ENCODE data around the gene EID1.

Gene EID1

DNA sequence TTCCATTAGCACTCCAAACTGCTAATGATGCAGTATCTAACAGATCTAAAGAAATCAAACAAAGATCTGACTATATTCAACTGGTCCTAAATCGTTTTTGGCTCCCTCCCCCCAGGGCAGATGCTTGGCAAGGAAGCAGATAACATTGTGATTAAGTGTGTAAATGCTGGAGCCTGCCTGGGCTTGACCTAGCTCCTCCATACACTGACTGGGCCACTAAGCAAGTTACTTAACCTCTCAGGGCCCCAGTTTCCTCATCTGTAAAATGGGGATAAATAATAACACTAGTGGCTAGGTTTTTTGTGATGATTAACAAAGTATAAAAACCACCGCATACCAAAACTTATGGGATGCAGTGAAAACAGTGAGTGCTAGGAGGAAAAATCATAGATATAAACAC, 9.2 kb downstream of the EID1 start:
- DNase-seq, result no peak
- no peaks in the 10 kb centered on the region for H3K9me3 ChIP-seq (ENCODE audit: severe bottlenecking)
- H3K27me3 ChIP-seq (ENCODE audit: insufficient read depth, low read depth, severe bottlenecking), result no peaks in the 10 kb centered on the region
- no peaks in the 10 kb centered on the region for H3K36me3 ChIP-seq
- TF ChIP-seq, protein P1, sequence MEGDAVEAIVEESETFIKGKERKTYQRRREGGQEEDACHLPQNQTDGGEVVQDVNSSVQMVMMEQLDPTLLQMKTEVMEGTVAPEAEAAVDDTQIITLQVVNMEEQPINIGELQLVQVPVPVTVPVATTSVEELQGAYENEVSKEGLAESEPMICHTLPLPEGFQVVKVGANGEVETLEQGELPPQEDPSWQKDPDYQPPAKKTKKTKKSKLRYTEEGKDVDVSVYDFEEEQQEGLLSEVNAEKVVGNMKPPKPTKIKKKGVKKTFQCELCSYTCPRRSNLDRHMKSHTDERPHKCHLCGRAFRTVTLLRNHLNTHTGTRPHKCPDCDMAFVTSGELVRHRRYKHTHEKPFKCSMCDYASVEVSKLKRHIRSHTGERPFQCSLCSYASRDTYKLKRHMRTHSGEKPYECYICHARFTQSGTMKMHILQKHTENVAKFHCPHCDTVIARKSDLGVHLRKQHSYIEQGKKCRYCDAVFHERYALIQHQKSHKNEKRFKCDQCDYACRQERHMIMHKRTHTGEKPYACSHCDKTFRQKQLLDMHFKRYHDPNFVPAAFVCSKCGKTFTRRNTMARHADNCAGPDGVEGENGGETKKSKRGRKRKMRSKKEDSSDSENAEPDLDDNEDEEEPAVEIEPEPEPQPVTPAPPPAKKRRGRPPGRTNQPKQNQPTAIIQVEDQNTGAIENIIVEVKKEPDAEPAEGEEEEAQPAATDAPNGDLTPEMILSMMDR (IDR thresholded peaks at IDR 0.05; ENCODE audit: low read depth, low read length), result no peak
- no peak overlapping the region for H3K4me3 ChIP-seq (ENCODE audit: low read depth, low read length)
- no peak overlapping the region for H3K27ac ChIP-seq

DNA sequence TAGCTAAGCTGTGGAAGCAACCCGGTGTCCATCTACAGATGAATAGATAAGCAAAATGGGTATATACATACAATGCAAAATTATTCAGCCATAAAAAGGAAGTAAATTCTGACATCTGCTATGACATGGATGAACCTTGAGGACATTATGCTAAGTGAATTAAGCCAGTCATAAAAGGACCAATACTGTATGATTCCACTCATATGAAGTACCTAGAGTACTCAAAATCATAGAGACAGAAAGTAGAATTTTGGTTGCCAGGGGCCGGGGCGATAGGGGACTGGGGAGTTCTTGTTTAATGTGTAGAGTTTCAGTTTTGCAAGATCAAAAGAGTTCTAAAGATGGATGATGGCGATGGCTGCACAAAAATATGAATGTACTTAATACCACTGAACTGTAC, 10.3 kb downstream of the EID1 start:
- no peak for DNase-seq
- no peaks in the 10 kb centered on the region for H3K9me3 ChIP-seq (ENCODE audit: severe bottlenecking)
- H3K27ac ChIP-seq, result no peak overlapping the region
- TF ChIP-seq, protein P1 (IDR thresholded peaks at IDR 0.05; ENCODE audit: low read depth, low read length), result no peak
- H3K27me3 ChIP-seq (ENCODE audit: insufficient read depth, low read depth, severe bottlenecking), result no peaks in the 10 kb centered on the region
- H3K4me3 ChIP-seq (ENCODE audit: low read depth, low read length), result no peak overlapping the region
- H3K36me3 ChIP-seq, result no peaks in the 10 kb centered on the region

DNA sequence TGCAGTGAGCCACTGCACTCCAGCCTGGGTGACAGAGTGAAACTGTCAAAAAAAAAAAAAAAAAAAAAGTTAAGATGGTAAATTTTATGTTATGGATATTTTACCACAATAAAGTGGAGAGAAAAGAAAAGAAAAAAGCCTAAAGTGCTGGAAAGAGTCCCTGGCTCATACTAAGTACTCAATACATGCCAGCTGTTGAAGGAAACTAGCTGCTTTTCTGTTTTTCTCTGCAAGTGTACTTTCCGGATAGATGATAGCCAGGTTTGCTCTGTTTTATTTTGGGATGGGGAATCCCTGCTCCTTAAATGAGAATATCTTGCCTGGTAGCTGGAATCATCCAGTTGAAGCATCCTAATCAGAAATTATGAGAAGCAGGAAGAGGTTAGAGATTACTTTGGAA, 10.9 kb downstream of the EID1 start:
- H3K27ac ChIP-seq, result no peak overlapping the region
- TF ChIP-seq, protein P1 (IDR thresholded peaks at IDR 0.05; ENCODE audit: low read depth, low read length), result no peak
- H3K4me3 ChIP-seq (ENCODE audit: low read depth, low read length), result no peak overlapping the region

DNA sequence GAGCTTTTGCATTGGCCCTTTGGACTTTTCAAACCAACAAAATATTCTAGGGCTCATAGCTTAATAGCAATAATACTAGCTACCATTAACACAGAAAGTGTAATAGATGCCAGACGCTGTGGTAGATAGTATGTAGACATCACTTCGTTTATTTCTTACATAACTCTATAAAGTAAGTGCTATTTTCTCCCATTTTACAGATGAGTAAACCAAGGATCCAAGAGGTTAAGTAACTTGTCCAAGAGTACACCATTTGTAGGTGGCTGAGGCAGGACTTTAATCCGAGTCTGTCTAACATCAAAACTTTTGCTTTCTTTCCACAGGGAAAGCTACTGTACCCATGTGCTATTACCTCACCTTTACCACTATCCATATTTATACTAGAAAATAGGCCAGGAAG, 12.0 kb downstream of the EID1 start:
- H3K27me3 ChIP-seq (ENCODE audit: insufficient read depth, low read depth, severe bottlenecking), result no peaks in the 10 kb centered on the region
- no peak overlapping the region for H3K27ac ChIP-seq
- no peak overlapping the region for H3K4me3 ChIP-seq (ENCODE audit: low read depth, low read length)
- DNase-seq, result no peak
- no peaks in the 10 kb centered on the region for H3K36me3 ChIP-seq
- H3K9me3 ChIP-seq (ENCODE audit: severe bottlenecking), result no peaks in the 10 kb centered on the region
- TF ChIP-seq, protein P1 (IDR thresholded peaks at IDR 0.05; ENCODE audit: low read depth, low read length), result no peak

More for the DNA sequence above, 10.9 kb downstream of the EID1 start:
- no peaks in the 10 kb centered on the region for H3K27me3 ChIP-seq (ENCODE audit: insufficient read depth, low read depth, severe bottlenecking)
- H3K36me3 ChIP-seq, result no peaks in the 10 kb centered on the region
- H3K9me3 ChIP-seq (ENCODE audit: severe bottlenecking), result no peaks in the 10 kb centered on the region
- DNase-seq, result no peak

DNA sequence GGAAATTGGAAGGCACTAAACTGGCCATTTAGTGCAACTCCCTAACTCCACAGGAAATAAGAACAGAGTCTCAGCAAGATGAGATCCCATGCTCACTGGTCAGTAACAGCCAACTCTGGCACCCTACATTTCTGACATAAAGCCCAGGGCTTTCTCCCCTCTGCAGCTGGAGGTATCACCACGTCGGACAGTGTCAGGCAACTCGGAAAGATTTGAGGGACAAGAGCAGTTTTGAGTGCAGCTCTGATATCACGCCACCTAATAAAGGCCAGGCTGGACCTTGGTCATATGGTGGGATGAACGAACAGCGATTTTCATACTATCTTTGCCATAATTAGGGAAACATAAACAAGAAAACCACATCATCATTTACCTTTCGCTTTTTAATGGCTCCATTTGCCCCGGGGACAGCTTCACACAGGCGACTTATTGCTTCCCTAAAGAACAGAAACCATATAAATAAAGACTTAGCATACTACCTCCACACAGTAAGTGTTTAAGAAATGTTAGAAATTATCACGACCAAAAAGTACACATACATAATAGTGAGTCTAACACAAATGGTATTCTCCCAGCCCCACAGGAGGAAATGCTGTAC, 12.5 kb downstream of the EID1 start:
- Histone ChIP-seq H3K27me3 (ENCODE audit: insufficient read depth, low read depth, severe bottlenecking) (no peaks in the 10 kb centered on the region), H3K27ac (no peak overlapping the region)
- TF ChIP-seq, protein P1 (IDR thresholded peaks at IDR 0.05; ENCODE audit: low read depth, low read length), result no peak

DNA sequence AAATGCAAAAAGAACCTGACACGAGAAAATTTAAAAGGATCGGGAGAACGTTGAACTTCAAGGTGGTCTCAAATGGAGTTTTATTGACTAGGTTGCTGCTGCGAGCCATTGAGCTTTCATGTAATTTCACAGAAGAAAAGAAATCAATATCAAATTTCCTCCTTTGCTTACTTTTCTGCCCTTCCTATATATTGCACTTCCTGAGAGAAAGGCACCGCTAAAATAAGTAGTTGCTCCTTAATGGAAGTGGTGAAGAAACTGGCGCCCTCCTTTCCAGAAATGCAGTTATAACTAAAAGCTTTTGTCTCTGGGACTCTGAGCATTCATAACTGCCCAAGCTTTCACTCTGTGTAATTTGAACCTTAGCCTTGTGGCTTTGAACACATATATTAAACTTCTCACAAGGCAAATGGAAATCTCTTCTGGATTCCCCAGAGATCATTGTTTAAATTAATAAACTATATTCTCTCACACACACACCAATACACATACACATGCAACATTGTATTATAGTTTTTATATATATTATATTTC, 13.4 kb downstream of the EID1 start:
- Histone ChIP-seq H3K27ac (no peak overlapping the region), H3K9me3 (ENCODE audit: severe bottlenecking) (no peaks in the 10 kb centered on the region), H3K4me3 (ENCODE audit: low read depth, low read length) (no peak overlapping the region), H3K36me3 (no peaks in the 10 kb centered on the region), H3K27me3 (ENCODE audit: insufficient read depth, low read depth, severe bottlenecking) (no peaks in the 10 kb centered on the region)
- TF ChIP-seq, protein P1 (IDR thresholded peaks at IDR 0.05; ENCODE audit: low read depth, low read length), result no peak
- DNase-seq, result no peak

More for the DNA sequence above, 12.5 kb downstream of the EID1 start:
- H3K36me3 ChIP-seq, result no peaks in the 10 kb centered on the region
- H3K4me3 ChIP-seq (ENCODE audit: low read depth, low read length), result no peak overlapping the region
- no peak for DNase-seq
- no peaks in the 10 kb centered on the region for H3K9me3 ChIP-seq (ENCODE audit: severe bottlenecking)
